Lung (tissue), 12 donors: ENCODE measurements around the gene PAPPA. TPM values are rescaled to one million over a fixed set of nuclear protein-coding genes. Genes with fewer than 3 reads are reported as not detected.
A peak's percentile ranks its signal among the peaks of the same experiment; 100 is the strongest.

Source experiments
- ATAC-seq: fragments of 200-7000 bp; cut with Tn5 transposase; one replicate; pipeline ENCODE4 v1.9.1; 2020; ENCODE audit warnings: moderate number of reproducible peaks; ENCODE audit not compliant: insufficient read depth, low FRiP score
- DNase-seq, 3 donors: peaks; one replicate each; pipeline ENCODE4 v3.0.0-alpha.2; 2013 to 2017
- H3K27ac ChIP-seq, 2 donors: one replicate each; pipeline ENCODE4 v1.5.1; 2013; ENCODE audit warnings: mild to moderate bottlenecking in 2 of 2, moderate library complexity in 2 of 2, control low read depth in 1 of 2, inconsistent platforms in 1 of 2, low read depth in 1 of 2, low read length in 1 of 2
- H3K27me3 ChIP-seq, 3 donors: one replicate each; pipeline ENCODE4 v1.5.1; 2013; ENCODE audit warnings: low read length in 2 of 3; ENCODE audit not compliant: control insufficient read depth in 3 of 3, insufficient read depth in 3 of 3
- H3K36me3 ChIP-seq, 4 donors: one replicate each; pipeline ENCODE4 v1.5.1; 2013; ENCODE audit warnings: low read length in 4 of 4, mild to moderate bottlenecking in 1 of 4, moderate library complexity in 1 of 4; ENCODE audit not compliant: control insufficient read depth in 4 of 4, insufficient read depth in 4 of 4
- H3K4me1 ChIP-seq, 5 donors: one replicate each; pipeline ENCODE4 v1.5.1; 2013; ENCODE audit warnings: low read length in 5 of 5, mild to moderate bottlenecking in 2 of 5, moderate library complexity in 1 of 5; ENCODE audit not compliant: control insufficient read depth in 5 of 5, insufficient read depth in 5 of 5
- H3K4me3 ChIP-seq: one replicate; pipeline ENCODE4 v1.5.1; 2013; ENCODE audit warnings: mild to moderate bottlenecking, control low read depth, moderate library complexity
- H3K9ac ChIP-seq, 2 donors: one replicate each; pipeline ENCODE4 v1.5.1; 2013; ENCODE audit warnings: low read length in 2 of 2, control low read depth in 1 of 2; ENCODE audit not compliant: insufficient read depth in 1 of 2
- H3K9me3 ChIP-seq, 4 donors: one replicate each; pipeline ENCODE4 v1.5.1; 2013; ENCODE audit warnings: low read length in 3 of 4, mild to moderate bottlenecking in 1 of 4, moderate library complexity in 1 of 4; ENCODE audit not compliant: control insufficient read depth in 4 of 4, insufficient read depth in 3 of 4
- CTCF ChIP-seq: IDR thresholded peaks from 2 replicates; pipeline ENCODE4 v1.5.1; 2012; ENCODE audit warnings: mild to moderate bottlenecking; ENCODE audit errors: control extremely low read depth, extremely low read depth
- WGBS, 2 donors: extraction: QIAGEN DNeasy Blood & Tissue Kit; methylation state at CpG; one replicate each; pipeline ENCODE4 v1.1.7; 2013; 5-methylcytosine and 5-hydroxymethylcytosine counted together
- polyA plus RNA-seq, 2 donors: library from polyadenylated mRNA; stranded (reverse); fragments of 200-250 nt; gene quantifications; one replicate each; pipeline ENCODE4 v1.2.1, GENCODE V29; 2013
- total RNA-seq, 2 donors: library from RNA; depleted of rRNA in 1 of 2; stranded (reverse); fragments of >200 nt in 1 of 2; gene quantifications; one replicate each; pipeline ENCODE4 v1.2.1, GENCODE V29; 2014 to 2021
- donor health status: control.
- donor health status: control.
- donor health status: Bipolar disorder and iron deficiency.
- donor health status: healthy.
- donor health status: DM: yes; HTN: yes; CAD: no.

The PAPPA gene
- total and polyA plus RNA-seq, 4 donors, result 0.45 to 6.7 (median 3.6) TPM

GRCh38 chr9:116236979-116237378 is 83.4 kb downstream of the PAPPA start:
- no peaks in the 10 kb centered on the region for H3K9me3 ChIP-seq
- no peaks in the 10 kb centered on the region for H3K27me3 ChIP-seq
- no peak overlapping the region for H3K9ac ChIP-seq
- no peak for TF ChIP-seq CTCF
- no peak overlapping the region for H3K27ac ChIP-seq
- ATAC-seq (no peak), DNase-seq (peak in 2 of 3 donors; percentile 64 to 71)
- H3K36me3 ChIP-seq, result no peaks in the 10 kb centered on the region
- peaks cover 0 to 11% (median 2%) of the 10 kb centered on the region in 5 donors for H3K4me1 ChIP-seq
- no peak overlapping the region for H3K4me3 ChIP-seq

DNA sequence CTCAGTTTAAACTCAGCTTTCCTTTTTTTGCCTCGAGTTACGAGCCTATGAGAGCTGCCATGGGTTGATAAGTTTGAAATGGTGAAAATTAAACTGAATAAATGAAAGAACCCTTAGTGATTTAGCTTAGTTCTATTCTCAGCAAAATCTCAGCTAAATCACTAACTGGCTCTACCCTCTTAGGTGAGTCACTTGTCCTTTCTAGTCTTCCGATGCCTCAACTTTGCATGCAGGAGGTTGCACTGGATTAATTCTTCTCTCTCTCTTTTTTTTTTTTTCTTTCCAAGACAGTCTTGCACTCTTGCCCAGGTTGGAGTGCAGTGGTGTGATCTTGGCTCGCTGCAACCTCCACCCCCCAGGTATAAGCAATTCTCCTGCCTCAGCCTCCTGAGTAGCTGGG is 83.9 kb downstream of the PAPPA start:
- no peaks in the 10 kb centered on the region for H3K9me3 ChIP-seq
- H3K36me3 ChIP-seq, result no peaks in the 10 kb centered on the region
- DNase-seq, result no peak
- peaks cover 0 to 11% (median 2%) of the 10 kb centered on the region in 5 donors for H3K4me1 ChIP-seq
- ATAC-seq, result no peak
- H3K4me3 ChIP-seq, result no peak overlapping the region
- no peak for TF ChIP-seq CTCF
- no peaks in the 10 kb centered on the region for H3K27me3 ChIP-seq
- no peak overlapping the region for H3K9ac ChIP-seq
- no peak overlapping the region for H3K27ac ChIP-seq
- 72 to 84% methylated on average over 4 of the region's 4 CpGs for whole genome bisulfite sequencing, 2 donors

DNA sequence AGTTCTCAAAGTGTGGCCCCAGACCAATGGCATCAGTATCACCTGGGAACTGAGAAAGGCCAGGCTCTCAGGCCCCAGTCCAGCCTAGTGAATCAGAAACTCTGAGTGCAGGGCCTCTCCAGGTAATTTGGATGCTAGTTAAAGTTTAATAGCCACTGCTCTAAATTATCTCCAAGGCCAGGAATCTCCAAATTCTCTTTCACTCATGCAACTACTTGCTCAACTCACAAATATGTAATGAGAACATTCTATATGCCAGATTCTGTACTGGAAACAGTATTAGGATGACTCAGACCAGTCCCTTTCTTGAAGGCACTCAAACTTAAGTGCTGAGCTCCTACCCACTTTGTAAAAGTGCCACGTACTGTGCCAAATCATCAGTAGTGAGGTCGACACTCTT is 84.6 kb downstream of the PAPPA start:
- Histone ChIP-seq H3K27ac (no peak overlapping the region), H3K9ac (no peak overlapping the region), H3K9me3 (no peaks in the 10 kb centered on the region), H3K4me3 (no peak overlapping the region), H3K4me1 (peaks cover 0 to 11% (median 0%) of the 10 kb centered on the region in 5 donors), H3K36me3 (no peaks in the 10 kb centered on the region), H3K27me3 (no peaks in the 10 kb centered on the region)
- 58 to 79% methylated on average over 2 of the region's 2 CpGs for WGBS, 2 donors
- ATAC-seq, result peak; percentile 80
- DNase-seq, result no peak
- no peak for TF ChIP-seq CTCF

GRCh38 chr9:116238776-116239340 is 85.3 kb downstream of the PAPPA start:
- Histone ChIP-seq H3K27me3 (no peaks in the 10 kb centered on the region), H3K27ac (no peak overlapping the region), H3K36me3 (no peaks in the 10 kb centered on the region), H3K4me1 (peaks cover 0 to 11% (median 0%) of the 10 kb centered on the region in 5 donors), H3K9me3 (no peaks in the 10 kb centered on the region), H3K4me3 (no peak overlapping the region), H3K9ac (no peak overlapping the region)
- 61 to 82% methylated on average over 1 of the region's 1 CpG for WGBS, 2 donors
- DNase-seq, result no peak
- TF ChIP-seq CTCF, result no peak
- ATAC-seq, result no peak
